Mesenchymal stem cell (in vitro differentiated cells and primary cell): ENCODE results near the gene PRKCA.

Experiments used
- DNase-seq: peaks from one replicate; pipeline ENCODE4 v3.0.0-alpha.2; 2013
- H2AFZ ChIP-seq: one replicate; pipeline ENCODE4 v1.6.1; 2013; ENCODE audit warnings: low read depth, mild to moderate bottlenecking, control low read depth, inconsistent platforms, low read length, moderate library complexity
- H2AK5ac ChIP-seq: 2 replicates; pipeline ENCODE4 v1.6.1; 2013; ENCODE audit warnings: low read length, moderate library complexity, mild to moderate bottlenecking, inconsistent platforms; ENCODE audit not compliant: severe bottlenecking
- H2BK120ac ChIP-seq: one replicate; pipeline ENCODE4 v1.6.1; 2013; ENCODE audit warnings: low read depth, mild to moderate bottlenecking, inconsistent platforms, low read length, moderate library complexity
- H2BK12ac ChIP-seq, 2 experiments: one replicate each; pipeline ENCODE4 v1.6.1; 2013; ENCODE audit warnings: inconsistent platforms in 2 of 2, low read length in 2 of 2, mild to moderate bottlenecking in 2 of 2, moderate library complexity in 2 of 2, control low read depth in 1 of 2
- H2BK15ac ChIP-seq: one replicate; pipeline ENCODE4 v1.6.1; 2013; ENCODE audit warnings: mild to moderate bottlenecking, low read depth, inconsistent platforms; ENCODE audit not compliant: poor library complexity, severe bottlenecking
- H2BK5ac ChIP-seq: 2 replicates; pipeline ENCODE4 v1.6.1; 2013; ENCODE audit warnings: low read depth, mild to moderate bottlenecking, low read length, control low read depth, inconsistent platforms; ENCODE audit not compliant: poor library complexity, severe bottlenecking
- H3K14ac ChIP-seq, 2 experiments: one replicate each; pipeline ENCODE4 v1.6.1; 2013; ENCODE audit warnings: inconsistent platforms in 2 of 2, low read length in 2 of 2, control low read depth in 1 of 2, mild to moderate bottlenecking in 1 of 2, moderate library complexity in 1 of 2
- H3K18ac ChIP-seq, 2 experiments: one replicate each; pipeline ENCODE4 v1.6.1; 2013; ENCODE audit warnings: inconsistent platforms in 2 of 2, low read length in 2 of 2, control low read depth in 1 of 2, low read depth in 1 of 2, mild to moderate bottlenecking in 1 of 2
- H3K23ac ChIP-seq, 2 experiments: one replicate each; pipeline ENCODE4 v1.6.1; 2013; ENCODE audit warnings: inconsistent platforms in 2 of 2, low read length in 2 of 2, mild to moderate bottlenecking in 2 of 2, moderate library complexity in 2 of 2, control low read depth in 1 of 2
- H3K27ac ChIP-seq: 2 replicates; pipeline ENCODE4 v1.5.1; 2013; ENCODE audit warnings: mild to moderate bottlenecking, moderate library complexity, low read length, control low read depth, inconsistent platforms; ENCODE audit not compliant: poor library complexity, severe bottlenecking
- H3K27me3 ChIP-seq, 2 experiments: 2 replicates each; pipeline versions ENCODE4 v1.6.1 to v1.7.0; 2013; ENCODE audit warnings: low read length in 2 of 2, mild to moderate bottlenecking in 2 of 2, moderate library complexity in 2 of 2, control low read depth in 1 of 2, inconsistent platforms in 1 of 2; ENCODE audit not compliant: control insufficient read depth in 1 of 2, insufficient read depth in 1 of 2
- H3K36me3 ChIP-seq, 2 experiments: 2 replicates each; pipeline versions ENCODE4 v1.6.1 to v1.7.0; 2013; ENCODE audit warnings: low read length in 2 of 2, control low read depth in 1 of 2, inconsistent platforms in 1 of 2, low read depth in 1 of 2, mild to moderate bottlenecking in 1 of 2; ENCODE audit not compliant: insufficient read depth in 2 of 2, control insufficient read depth in 1 of 2
- H3K4ac ChIP-seq, 2 experiments: one replicate each; pipeline ENCODE4 v1.6.1; 2013; ENCODE audit warnings: inconsistent platforms in 2 of 2, low read length in 2 of 2, mild to moderate bottlenecking in 2 of 2, moderate library complexity in 2 of 2, control low read depth in 1 of 2, low read depth in 1 of 2
- H3K4me1 ChIP-seq: 2 replicates; pipeline ENCODE4 v1.6.1; 2013; ENCODE audit warnings: low read depth, low read length, control low read depth; ENCODE audit not compliant: control insufficient read depth, insufficient read depth
- H3K4me2 ChIP-seq: 2 replicates; pipeline ENCODE4 v1.6.1; 2013; ENCODE audit warnings: low read length, mild to moderate bottlenecking, inconsistent platforms; ENCODE audit not compliant: poor library complexity, severe bottlenecking
- H3K4me3 ChIP-seq, 2 experiments: 2 replicates each; pipeline versions ENCODE4 v1.5.1 to v1.7.0; 2013; ENCODE audit warnings: low read length in 2 of 2, mild to moderate bottlenecking in 2 of 2, control low read depth in 1 of 2, low read depth in 1 of 2; ENCODE audit not compliant: insufficient read depth in 1 of 2
- H3K79me1 ChIP-seq: replicated peaks from 2 replicates; pipeline ENCODE4 v1.6.1; 2013; ENCODE audit warnings: mild to moderate bottlenecking, control low read depth, low read length, inconsistent platforms; ENCODE audit not compliant: poor library complexity, severe bottlenecking
- H3K9ac ChIP-seq: 2 replicates; pipeline ENCODE4 v1.7.0; 2013; ENCODE audit warnings: mild to moderate bottlenecking, low read length, moderate library complexity
- H3K9me3 ChIP-seq: 2 replicates; pipeline ENCODE4 v1.7.0; 2013; ENCODE audit warnings: mild to moderate bottlenecking, low read length; ENCODE audit not compliant: control insufficient read depth
- H4K8ac ChIP-seq: one replicate; pipeline ENCODE4 v1.6.1; 2013; ENCODE audit warnings: inconsistent platforms, mild to moderate bottlenecking, low read length, moderate library complexity
- H4K91ac ChIP-seq: one replicate; pipeline ENCODE4 v1.6.1; 2013; ENCODE audit warnings: mild to moderate bottlenecking, low read length, inconsistent platforms
- WGBS: methylation state at CpG from one replicate; pipeline ENCODE4 v1.1.7; 2013; ENCODE audit warnings: mixed read lengths; 5-methylcytosine and 5-hydroxymethylcytosine counted together

PRKCA gene

DNA sequence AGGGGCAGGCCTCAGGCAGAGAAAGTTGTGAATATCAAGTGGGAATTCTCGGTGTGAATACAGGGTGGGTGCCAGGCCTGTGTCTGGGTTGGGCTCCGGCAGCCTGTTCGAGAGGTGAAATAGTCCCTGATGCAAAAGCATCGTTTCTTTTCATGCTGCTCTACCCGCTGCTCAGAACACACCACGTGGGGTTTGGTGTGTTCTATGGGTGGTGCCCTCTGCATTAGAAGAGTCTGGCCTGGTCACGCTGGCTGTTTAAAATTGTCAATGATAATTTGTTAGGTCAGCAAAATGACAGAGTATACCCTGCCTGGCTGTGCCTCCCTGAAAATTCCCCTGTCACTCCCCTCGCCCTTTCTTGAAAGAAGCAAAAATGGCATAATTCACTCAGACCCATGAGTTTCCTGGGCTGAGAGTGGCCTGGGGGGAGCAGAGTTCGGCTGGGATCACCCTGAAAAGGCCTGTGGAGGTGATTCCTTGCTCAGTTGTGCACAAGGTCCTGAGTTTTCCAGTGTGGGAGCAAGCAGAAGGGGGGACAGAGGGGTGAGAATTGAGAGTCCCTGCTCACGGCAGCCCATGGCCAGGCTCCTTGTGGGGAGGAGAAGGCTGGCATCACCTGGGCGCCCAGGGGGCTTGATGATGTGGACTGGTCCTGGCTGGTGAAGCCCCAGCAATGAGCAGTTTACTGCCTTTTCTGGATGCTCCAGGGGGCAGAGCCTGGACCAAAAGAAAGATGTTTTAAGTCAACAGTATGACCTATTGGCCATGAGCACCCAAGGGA lies 535.7 kb downstream of the PRKCA start:
- Histone ChIP-seq H2BK5ac (no peak overlapping the region), H2BK15ac (no peak overlapping the region), H2BK12ac (no peak overlapping the region), H3K4me1 (peaks cover 7% of the 10 kb centered on the region), H3K79me1 (no peaks in the 10 kb centered on the region), H3K27ac (no peak overlapping the region), H3K9ac (no peak overlapping the region), H3K4me2 (no peak overlapping the region), H3K36me3 (no peaks in the 10 kb centered on the region), H3K4ac (no peak overlapping the region), H2BK120ac (no peak overlapping the region), H3K9me3 (no peaks in the 10 kb centered on the region), H4K91ac (no peak overlapping the region), H4K8ac (no peak overlapping the region), H2AFZ (no peak overlapping the region), H3K18ac (no peak overlapping the region), H3K4me3 (no peak overlapping the region), H3K23ac (no peak overlapping the region), H2AK5ac (no peak overlapping the region), H3K27me3 (peaks cover 76 to 93% of the 10 kb centered on the region in 2 experiments), H3K14ac (no peak overlapping the region)
- DNase-seq = no peak
- WGBS = 80% methylated on average over 11 of the region's 11 CpGs

DNA sequence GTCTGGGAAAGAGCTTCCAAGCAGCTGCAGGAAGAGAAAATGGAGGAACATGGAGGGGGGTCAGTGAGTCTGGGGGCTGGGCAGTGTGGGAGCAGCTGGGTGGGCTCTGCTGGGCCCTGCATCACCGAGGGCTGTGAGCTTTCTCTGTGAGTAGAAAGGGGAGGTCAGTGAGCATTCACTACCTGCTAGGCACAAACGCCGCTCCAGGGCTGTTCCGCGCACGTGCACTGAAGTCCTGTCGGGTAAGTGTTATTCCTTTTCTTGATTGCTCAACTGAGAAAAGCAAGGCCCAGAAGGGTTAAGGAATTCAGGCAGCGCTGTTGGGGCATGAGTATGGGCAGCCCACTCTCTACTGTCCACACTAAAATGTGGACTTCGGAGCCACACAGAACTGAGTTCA lies 537.2 kb downstream of the PRKCA start:
- no peak for DNase-seq
- Histone ChIP-seq H3K4me3 (peak overlapping the region in 1 of 2 experiments; percentile 24), H3K18ac (no peak overlapping the region), H3K14ac (no peak overlapping the region), H2BK5ac (no peak overlapping the region), H3K79me1 (no peaks in the 10 kb centered on the region), H2BK15ac (no peak overlapping the region), H4K91ac (no peak overlapping the region), H4K8ac (no peak overlapping the region), H3K9ac (no peak overlapping the region), H3K9me3 (no peaks in the 10 kb centered on the region), H3K36me3 (no peaks in the 10 kb centered on the region), H2AK5ac (no peak overlapping the region), H2BK120ac (no peak overlapping the region), H2BK12ac (no peak overlapping the region), H3K27ac (no peak overlapping the region), H3K4me2 (no peak overlapping the region), H3K4me1 (peaks cover 7% of the 10 kb centered on the region), H2AFZ (no peak overlapping the region), H3K23ac (no peak overlapping the region), H3K4ac (no peak overlapping the region), H3K27me3 (peaks cover 68 to 83% of the 10 kb centered on the region in 2 experiments)
- WGBS = 80% methylated on average over 9 of the region's 9 CpGs

DNA sequence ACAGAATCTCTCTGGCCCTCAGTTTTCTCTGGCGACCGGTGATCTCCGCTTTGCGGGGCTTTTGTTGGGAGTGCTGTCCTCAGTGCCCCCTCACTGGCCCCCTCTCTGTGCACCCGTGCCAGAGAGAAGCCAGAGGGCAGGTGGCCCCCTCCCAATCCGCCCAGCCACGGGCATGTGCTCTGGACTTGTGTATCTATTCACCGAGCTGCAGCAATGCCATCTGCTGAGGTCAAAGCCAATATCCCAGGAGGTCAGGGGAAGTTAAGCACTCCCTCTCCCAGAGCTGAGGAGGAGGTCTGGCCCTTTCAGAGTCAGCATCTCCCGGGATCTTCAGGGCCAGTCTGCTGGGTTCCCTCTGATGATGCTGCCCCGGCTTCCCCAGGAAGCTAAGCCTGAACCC lies 537.6 kb downstream of the PRKCA start:
- H2BK120ac ChIP-seq = no peak overlapping the region
- H3K27ac ChIP-seq = no peak overlapping the region
- no peak overlapping the region for H2AK5ac ChIP-seq
- no peak overlapping the region for H3K4me3 ChIP-seq
- no peaks in the 10 kb centered on the region for H3K9me3 ChIP-seq
- no peak overlapping the region for H3K9ac ChIP-seq
- no peaks in the 10 kb centered on the region for H3K36me3 ChIP-seq
- no peak overlapping the region for H4K91ac ChIP-seq
- H3K4me1 ChIP-seq = peaks cover 3% of the 10 kb centered on the region
- 82% methylated on average over 10 of the region's 10 CpGs for WGBS
- no peak overlapping the region for H2BK15ac ChIP-seq
- DNase-seq = no peak
- no peak overlapping the region for H3K23ac ChIP-seq
- no peak overlapping the region for H2BK12ac ChIP-seq
- no peak overlapping the region for H2AFZ ChIP-seq
- H3K4ac ChIP-seq = no peak overlapping the region
- H3K4me2 ChIP-seq = no peak overlapping the region
- H2BK5ac ChIP-seq = no peak overlapping the region
- H3K79me1 ChIP-seq = no peaks in the 10 kb centered on the region
- H4K8ac ChIP-seq = no peak overlapping the region
- H3K14ac ChIP-seq = no peak overlapping the region
- no peak overlapping the region for H3K18ac ChIP-seq
- peaks cover 65 to 81% of the 10 kb centered on the region in 2 experiments for H3K27me3 ChIP-seq

DNA sequence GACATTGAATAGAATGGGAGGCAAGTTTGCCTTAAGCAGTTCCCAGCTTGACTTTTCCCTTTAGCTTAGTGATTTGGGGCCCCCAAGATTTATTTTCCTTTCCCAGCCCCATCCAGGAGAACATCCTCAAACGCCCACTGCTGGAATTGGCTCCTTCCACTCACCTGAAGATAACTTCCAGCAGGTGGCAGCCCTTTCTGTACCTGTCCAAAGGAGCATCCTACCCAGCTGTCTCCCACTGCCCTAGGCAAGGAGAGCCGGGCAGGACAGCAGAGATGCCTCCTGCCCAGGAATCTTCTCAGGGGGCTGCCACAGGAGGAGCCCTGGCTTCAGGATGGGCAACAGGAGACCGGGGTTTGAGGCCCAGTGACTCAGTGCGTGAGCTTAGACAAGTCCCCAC lies 538.9 kb downstream of the PRKCA start:
- DNase-seq = no peak
- WGBS = 36% methylated on average over 3 of the region's 4 CpGs

More for the DNA sequence above, 538.9 kb downstream of the PRKCA start:
- Histone ChIP-seq H3K18ac (no peak overlapping the region), H3K14ac (no peak overlapping the region), H3K4me1 (no peaks in the 10 kb centered on the region), H2BK15ac (no peak overlapping the region), H3K23ac (peak overlapping the region in 1 of 2 experiments; percentile 41), H2AK5ac (no peak overlapping the region), H4K8ac (no peak overlapping the region), H3K9me3 (no peaks in the 10 kb centered on the region), H3K4me2 (no peak overlapping the region), H3K9ac (no peak overlapping the region), H3K4me3 (no peak overlapping the region), H3K27ac (no peak overlapping the region), H2BK12ac (no peak overlapping the region), H3K27me3 (peaks cover 57 to 70% of the 10 kb centered on the region in 2 experiments), H2BK5ac (no peak overlapping the region), H3K36me3 (no peaks in the 10 kb centered on the region), H3K79me1 (no peaks in the 10 kb centered on the region), H3K4ac (no peak overlapping the region), H2AFZ (no peak overlapping the region), H4K91ac (no peak overlapping the region), H2BK120ac (no peak overlapping the region)
